SU-DHL-6 (cell line): ENCODE data around the gene FOXA1.

Experiments used
- H2AFZ ChIP-seq: fragments of 200-600 bp; sonication (generic); 2 replicates; pipeline ENCODE4 v1.6.1; 2014; ENCODE audit warnings: low read depth, mild to moderate bottlenecking, moderate library complexity, mixed read lengths, antibody characterized with exemption, low read length; ENCODE audit not compliant: severe bottlenecking
- H3F3A ChIP-seq: fragments of 200-600 bp; shearing (Covaris generic); 2 replicates; pipeline ENCODE4 v1.6.0; 2016; ENCODE audit warnings: antibody characterized with exemption, mild to moderate bottlenecking; ENCODE audit not compliant: insufficient read depth
- H3K27ac ChIP-seq: fragments of 200-600 bp; sonication (generic); 2 replicates; pipeline ENCODE4 v1.5.1; 2016; ENCODE audit warnings: low read depth, mild to moderate bottlenecking, low read length, moderate library complexity, mixed read lengths
- H3K27me3 ChIP-seq: fragments of 200-600 bp; sonication (generic), shearing (Covaris generic); 2 replicates; pipeline ENCODE4 v1.6.0; 2014; ENCODE audit warnings: mild to moderate bottlenecking, low read length
- H3K36me3 ChIP-seq: fragments of 200-600 bp; sonication (generic); 2 replicates; pipeline ENCODE4 v1.6.1; 2014; ENCODE audit warnings: mild to moderate bottlenecking, low read length, mixed read lengths
- H3K4me2 ChIP-seq: fragments of 300-600, 200-600 bp; shearing (Covaris generic), sonication (generic); 2 replicates; pipeline ENCODE4 v1.6.0; 2014; ENCODE audit warnings: low read length, low read depth, mild to moderate bottlenecking; ENCODE audit not compliant: poor library complexity, severe bottlenecking
- H3K4me3 ChIP-seq: fragments of 200-600 bp; sonication (generic); 2 replicates; pipeline ENCODE4 v1.5.1; 2014; ENCODE audit warnings: antibody characterized with exemption, low read length, mild to moderate bottlenecking, mixed read lengths; ENCODE audit not compliant: insufficient read depth, poor library complexity, severe bottlenecking
- H3K79me2 ChIP-seq: fragments of 200-600 bp; sonication (generic); 2 replicates; pipeline ENCODE4 v1.6.1; 2014; ENCODE audit warnings: mild to moderate bottlenecking, low read length, moderate library complexity; ENCODE audit not compliant: insufficient read depth
- H3K9ac ChIP-seq: fragments of 200-600 bp; sonication (generic); 2 replicates; pipeline ENCODE4 v1.7.0; 2014; ENCODE audit warnings: mild to moderate bottlenecking, low read length
- H3K9me2 ChIP-seq: fragments of 200-600 bp; sonication (generic); replicated peaks from 2 replicates; pipeline ENCODE4 v1.6.1; 2014; ENCODE audit warnings: low read length; ENCODE audit not compliant: insufficient read depth
- H3K9me3 ChIP-seq: fragments of 200-600 bp; sonication (generic); 2 replicates; pipeline ENCODE4 v1.6.1; 2014; ENCODE audit warnings: low read length, mixed read lengths; ENCODE audit not compliant: insufficient read depth
- H4K20me1 ChIP-seq: fragments of 200-600 bp; sonication (generic); 2 replicates; pipeline ENCODE4 v1.6.1; 2014; ENCODE audit warnings: low read depth, mild to moderate bottlenecking, antibody characterized with exemption, low read length, moderate library complexity, mixed read lengths
- EZH2phosphoT487 ChIP-seq: fragments of 200-600 bp; sonication (generic), shearing (Covaris generic); conservative IDR thresholded peaks from 2 replicates; pipeline ENCODE4 v1.6.1; 2018; ENCODE audit warnings: mild to moderate bottlenecking, antibody characterized with exemption, low read length, moderate library complexity, mixed read lengths
- TF ChIP-seq, protein P1 (sequence below): fragments of 200-600 bp; sonication (generic); IDR thresholded peaks from one replicate; pipeline ENCODE4 v1.5.1; 2017; ENCODE audit warnings: antibody characterized with exemption, mild to moderate bottlenecking, low read length, moderate library complexity; ENCODE audit not compliant: insufficient read depth, poor library complexity, severe bottlenecking

Gene FOXA1

DNA sequence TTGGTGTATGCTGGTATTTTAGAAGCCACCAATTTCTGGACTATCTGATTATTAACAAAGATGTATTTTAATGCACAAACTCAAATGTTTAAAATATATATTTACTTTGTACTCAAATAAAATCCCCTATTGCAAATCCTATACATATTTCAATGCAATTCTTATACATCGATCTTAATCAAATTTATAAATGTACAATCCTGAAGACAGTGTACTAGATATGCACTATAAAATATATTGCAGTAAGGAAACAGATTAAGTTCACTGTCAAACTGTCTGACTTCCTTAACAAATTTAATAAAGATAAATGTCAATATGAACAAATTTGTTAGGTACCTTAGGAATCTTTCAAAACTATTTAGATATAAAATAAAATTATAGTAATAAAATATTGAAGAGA is 43.9 kb downstream of the FOXA1 start:
- H2AFZ ChIP-seq, result no peak overlapping the region
- H3K4me3 ChIP-seq, result no peak overlapping the region
- no peaks in the 10 kb centered on the region for H4K20me1 ChIP-seq
- no peaks in the 10 kb centered on the region for H3K9me2 ChIP-seq
- TF ChIP-seq, protein P1, sequence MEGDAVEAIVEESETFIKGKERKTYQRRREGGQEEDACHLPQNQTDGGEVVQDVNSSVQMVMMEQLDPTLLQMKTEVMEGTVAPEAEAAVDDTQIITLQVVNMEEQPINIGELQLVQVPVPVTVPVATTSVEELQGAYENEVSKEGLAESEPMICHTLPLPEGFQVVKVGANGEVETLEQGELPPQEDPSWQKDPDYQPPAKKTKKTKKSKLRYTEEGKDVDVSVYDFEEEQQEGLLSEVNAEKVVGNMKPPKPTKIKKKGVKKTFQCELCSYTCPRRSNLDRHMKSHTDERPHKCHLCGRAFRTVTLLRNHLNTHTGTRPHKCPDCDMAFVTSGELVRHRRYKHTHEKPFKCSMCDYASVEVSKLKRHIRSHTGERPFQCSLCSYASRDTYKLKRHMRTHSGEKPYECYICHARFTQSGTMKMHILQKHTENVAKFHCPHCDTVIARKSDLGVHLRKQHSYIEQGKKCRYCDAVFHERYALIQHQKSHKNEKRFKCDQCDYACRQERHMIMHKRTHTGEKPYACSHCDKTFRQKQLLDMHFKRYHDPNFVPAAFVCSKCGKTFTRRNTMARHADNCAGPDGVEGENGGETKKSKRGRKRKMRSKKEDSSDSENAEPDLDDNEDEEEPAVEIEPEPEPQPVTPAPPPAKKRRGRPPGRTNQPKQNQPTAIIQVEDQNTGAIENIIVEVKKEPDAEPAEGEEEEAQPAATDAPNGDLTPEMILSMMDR, result no peak
- no peak for TF ChIP-seq EZH2phosphoT487
- H3F3A ChIP-seq, result no peaks in the 10 kb centered on the region
- no peak overlapping the region for H3K9ac ChIP-seq
- H3K4me2 ChIP-seq, result no peak overlapping the region
- H3K27ac ChIP-seq, result no peak overlapping the region
- H3K79me2 ChIP-seq, result no peaks in the 10 kb centered on the region
- no peaks in the 10 kb centered on the region for H3K27me3 ChIP-seq
- H3K9me3 ChIP-seq, result peaks cover 5% of the 10 kb centered on the region; the same call in 1 of the 2 replicates
- no peaks in the 10 kb centered on the region for H3K36me3 ChIP-seq

DNA sequence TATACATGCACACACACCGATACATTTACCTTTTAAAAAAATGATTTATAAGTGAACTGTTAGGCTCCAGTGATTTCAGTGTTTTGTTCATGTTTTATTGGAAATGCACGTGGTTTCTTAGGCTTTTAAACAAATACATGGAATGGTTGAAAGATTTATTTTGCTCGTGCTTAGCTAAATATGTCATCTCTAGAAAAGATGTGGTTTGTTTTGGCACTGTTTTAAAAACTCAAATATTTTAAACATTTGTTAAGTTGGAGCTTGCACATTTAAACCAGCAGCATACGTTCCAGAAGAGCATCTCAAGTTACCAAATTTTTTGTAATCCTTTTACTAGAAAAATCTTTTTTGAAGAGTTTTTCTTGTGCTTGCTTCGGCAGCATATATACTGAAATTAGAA is 44.5 kb downstream of the FOXA1 start:
- no peak overlapping the region for H3K27ac ChIP-seq
- no peaks in the 10 kb centered on the region for H3K9me2 ChIP-seq
- TF ChIP-seq, protein P1, result no peak
- H3K4me2 ChIP-seq, result no peak overlapping the region
- no peaks in the 10 kb centered on the region for H4K20me1 ChIP-seq
- H3K27me3 ChIP-seq, result no peaks in the 10 kb centered on the region
- H3K9me3 ChIP-seq, result peaks cover 5% of the 10 kb centered on the region; the same call in 1 of the 2 replicates
- no peaks in the 10 kb centered on the region for H3K36me3 ChIP-seq
- H2AFZ ChIP-seq, result no peak overlapping the region
- no peaks in the 10 kb centered on the region for H3F3A ChIP-seq
- H3K79me2 ChIP-seq, result no peaks in the 10 kb centered on the region
- H3K4me3 ChIP-seq, result no peak overlapping the region
- H3K9ac ChIP-seq, result no peak overlapping the region

DNA sequence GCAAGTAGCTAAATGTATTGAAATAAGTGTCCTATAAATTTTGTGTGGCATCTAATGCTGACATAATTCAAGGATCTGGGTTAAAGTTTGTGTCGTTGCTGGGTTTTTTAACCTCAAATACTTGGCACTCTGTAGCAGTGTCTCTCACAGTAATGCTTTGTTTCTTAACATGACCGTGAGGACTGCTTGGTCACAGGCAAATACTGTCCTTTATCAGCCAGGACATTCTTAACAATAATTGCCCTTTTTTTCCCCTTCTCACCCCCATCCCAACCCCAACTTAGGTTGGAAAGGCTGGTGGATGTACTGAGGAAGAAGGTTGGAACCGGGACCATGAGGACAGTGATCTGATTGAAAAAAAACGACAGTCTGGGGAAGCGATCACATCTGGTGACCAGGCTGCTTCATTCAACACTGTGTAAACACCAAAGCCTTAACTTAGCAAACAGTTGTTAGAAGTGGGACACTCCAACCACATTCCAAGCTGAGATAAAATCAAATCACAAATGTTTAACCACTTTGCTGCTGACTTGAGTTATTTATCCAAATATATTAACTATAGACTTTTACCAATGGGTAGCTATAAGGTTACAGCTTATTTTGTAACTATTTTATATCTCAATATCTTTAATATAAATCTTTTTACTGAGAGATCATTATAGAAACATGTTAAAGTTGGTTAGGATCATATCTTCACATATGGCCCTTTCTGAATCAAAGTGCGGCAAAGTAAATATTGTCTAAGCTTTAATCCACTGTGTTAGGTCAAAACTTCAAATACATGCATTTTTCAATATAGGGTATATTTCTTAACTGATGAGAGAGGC is 48.2 kb downstream of the FOXA1 start:
- no peak overlapping the region for H3K9ac ChIP-seq
- no peaks in the 10 kb centered on the region for H4K20me1 ChIP-seq
- H2AFZ ChIP-seq, result no peak overlapping the region
- H3K4me2 ChIP-seq, result no peak overlapping the region
- no peaks in the 10 kb centered on the region for H3F3A ChIP-seq
- H3K27me3 ChIP-seq, result no peaks in the 10 kb centered on the region
- H3K9me2 ChIP-seq, result no peaks in the 10 kb centered on the region
- TF ChIP-seq, protein P1, result no peak
- TF ChIP-seq EZH2phosphoT487, result no peak
- H3K79me2 ChIP-seq, result no peaks in the 10 kb centered on the region
- no peak overlapping the region for H3K27ac ChIP-seq
- no peaks in the 10 kb centered on the region for H3K36me3 ChIP-seq
- no peak overlapping the region for H3K4me3 ChIP-seq
- H3K9me3 ChIP-seq, result no peaks in the 10 kb centered on the region; the same call in 1 of the 2 replicates
